ENCODE data around the gene GNA15.

GRCh38 chr19:3098141-3098514 lies 37.7 kb upstream of the GNA15 start:
- TF ChIP-seq CTCF (IDR thresholded peaks at IDR 0.05): no peak
- no peak for TF ChIP-seq POLR2A (IDR thresholded peaks at IDR 0.05)
- no peak for TF ChIP-seq EP300 (IDR thresholded peaks at IDR 0.05)
